NOMO-1 (cell line): ENCODE data around the gene IKBKG.
"Not testable (repeated sequence)": the region's sequence is repeated elsewhere in the genome, so short reads cannot be mapped to it uniquely, and the experiment has no call there.

Source experiments
- DNase-seq, 2 experiments: peaks; one replicate each; lab custom pipeline; 2025; ENCODE audit not compliant: unreplicated experiment in 2 of 2; lab: John Stamatoyannopoulos, UW

The IKBKG gene, protein sequence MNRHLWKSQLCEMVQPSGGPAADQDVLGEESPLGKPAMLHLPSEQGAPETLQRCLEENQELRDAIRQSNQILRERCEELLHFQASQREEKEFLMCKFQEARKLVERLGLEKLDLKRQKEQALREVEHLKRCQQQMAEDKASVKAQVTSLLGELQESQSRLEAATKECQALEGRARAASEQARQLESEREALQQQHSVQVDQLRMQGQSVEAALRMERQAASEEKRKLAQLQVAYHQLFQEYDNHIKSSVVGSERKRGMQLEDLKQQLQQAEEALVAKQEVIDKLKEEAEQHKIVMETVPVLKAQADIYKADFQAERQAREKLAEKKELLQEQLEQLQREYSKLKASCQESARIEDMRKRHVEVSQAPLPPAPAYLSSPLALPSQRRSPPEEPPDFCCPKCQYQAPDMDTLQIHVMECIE

DNA sequence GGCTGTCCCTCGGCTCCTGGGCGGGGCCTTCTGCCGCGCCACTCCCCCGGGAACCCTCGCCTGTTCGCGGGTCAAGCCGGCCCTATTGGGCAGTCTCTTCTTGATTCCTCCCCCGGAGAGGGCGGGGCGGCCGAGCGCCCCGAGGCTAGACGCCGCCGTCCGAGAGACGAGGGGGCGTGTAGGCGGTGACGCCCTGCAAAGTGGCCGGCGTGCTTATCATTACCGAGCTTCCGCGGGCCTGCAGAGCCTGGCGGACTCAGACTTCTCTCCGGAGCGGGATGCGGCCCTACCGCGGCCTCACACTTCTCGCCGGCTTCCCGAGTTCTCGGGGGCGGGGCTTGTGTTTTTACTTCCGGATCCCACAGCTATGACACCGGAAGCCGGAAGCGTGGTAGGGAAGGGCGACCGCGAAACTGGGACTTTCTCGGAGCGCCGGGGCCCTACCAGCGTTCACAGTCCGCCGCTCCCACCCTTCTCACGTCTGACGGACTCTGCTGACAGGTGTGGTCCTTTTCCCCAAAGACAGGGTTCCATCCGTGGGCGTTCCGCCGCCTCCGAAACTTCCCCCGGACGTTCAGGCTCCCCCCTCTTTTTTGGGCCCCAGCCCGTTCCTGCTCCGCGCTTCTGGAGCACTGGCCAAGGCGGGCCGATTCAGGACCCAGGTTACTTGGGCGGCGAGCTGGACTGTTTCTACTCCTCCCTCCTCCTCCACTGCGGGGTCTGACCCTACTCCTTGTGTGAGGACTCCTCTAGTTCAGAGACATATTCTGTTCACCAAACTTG, at the start of gene IKBKG:
Gene IKBKG, plus strand, starts transcription at position 376 of the 783 bp plus-strand sequence. CDS start 4,383 bp downstream, outside the sequence.
- peak; percentile 73 to 76 for DNase-seq

DNA sequence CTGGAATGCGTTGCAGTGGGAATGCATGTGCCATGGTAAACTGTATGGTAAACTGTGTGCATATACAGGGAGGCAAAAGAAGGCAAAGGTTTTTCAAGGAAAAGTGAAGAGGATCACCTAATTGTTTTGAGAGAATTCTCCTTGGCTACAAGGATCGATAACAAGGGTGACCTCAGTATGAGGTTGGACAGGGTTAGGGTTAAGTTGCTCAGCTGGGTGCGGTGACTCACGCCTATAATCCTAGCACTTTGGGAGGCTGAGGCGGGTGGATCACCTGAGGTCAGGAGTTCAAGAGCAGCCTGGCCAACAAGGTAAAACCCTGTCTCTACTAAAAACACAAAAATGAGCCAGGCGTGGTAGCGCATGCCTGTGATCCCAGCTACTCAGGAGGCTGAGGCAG, 46.0 kb upstream of the IKBKG start:
- DNase-seq = not testable (repeated sequence)

DNA sequence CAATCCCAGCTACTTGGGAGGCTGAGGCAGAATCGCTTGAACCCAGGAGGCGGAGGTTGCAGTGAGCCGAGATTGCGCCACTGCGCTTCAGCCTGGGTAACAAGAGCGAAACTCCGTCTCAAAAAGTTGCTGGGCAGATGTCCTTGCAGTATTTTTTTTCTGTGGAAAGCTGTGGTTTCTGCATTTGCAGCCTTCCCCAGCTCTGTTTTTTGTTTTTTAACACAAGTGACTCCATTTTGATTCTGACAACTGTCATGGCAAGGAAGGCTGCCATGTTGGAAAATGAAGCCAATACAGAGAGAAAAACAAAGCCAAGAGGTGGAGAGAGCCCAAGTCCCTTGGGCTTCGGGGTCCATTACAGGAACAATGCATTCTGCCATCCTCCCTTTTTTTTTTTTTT, 45.3 kb upstream of the IKBKG start:
- DNase-seq = no peak

DNA sequence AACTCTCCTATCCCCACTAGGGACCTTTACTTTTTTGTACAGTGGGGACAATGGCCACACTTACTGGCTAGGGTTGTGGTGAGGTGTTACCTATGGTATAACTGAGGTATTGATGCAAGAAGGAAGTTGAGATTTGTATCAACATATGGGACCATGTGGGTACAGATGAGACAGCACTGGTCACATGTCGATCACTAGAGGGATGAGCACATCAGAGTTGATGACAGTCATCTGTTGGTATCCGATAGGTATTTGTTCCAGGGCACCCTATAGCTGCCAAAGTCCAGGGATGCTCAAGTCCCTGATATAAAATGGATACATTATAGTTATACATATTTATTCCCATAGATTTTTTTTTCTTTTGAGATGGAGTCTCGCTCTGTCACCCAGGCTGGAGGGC, 44.4 kb upstream of the IKBKG start:
- no peak for DNase-seq

DNA sequence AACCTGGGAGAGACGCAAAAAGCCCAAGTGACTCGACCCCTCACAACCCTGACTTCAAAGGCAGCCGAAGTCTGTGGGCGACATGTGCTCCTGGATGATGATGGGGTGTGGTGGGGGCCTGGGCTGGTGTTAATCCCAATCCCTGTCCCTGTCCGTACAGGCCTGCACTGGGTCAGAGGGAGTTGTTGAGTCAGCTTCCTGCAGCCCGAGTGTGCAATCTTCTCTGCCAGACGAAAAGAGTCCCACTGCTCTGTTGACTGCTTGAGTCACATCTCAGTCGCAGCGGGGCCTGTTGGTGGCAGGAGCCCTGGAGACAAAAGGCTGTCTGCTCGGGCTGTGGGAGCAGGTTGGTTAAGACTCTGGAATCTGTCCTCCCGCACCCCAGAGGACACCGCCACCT, 41.7 kb upstream of the IKBKG start:
- DNase-seq = no peak

DNA sequence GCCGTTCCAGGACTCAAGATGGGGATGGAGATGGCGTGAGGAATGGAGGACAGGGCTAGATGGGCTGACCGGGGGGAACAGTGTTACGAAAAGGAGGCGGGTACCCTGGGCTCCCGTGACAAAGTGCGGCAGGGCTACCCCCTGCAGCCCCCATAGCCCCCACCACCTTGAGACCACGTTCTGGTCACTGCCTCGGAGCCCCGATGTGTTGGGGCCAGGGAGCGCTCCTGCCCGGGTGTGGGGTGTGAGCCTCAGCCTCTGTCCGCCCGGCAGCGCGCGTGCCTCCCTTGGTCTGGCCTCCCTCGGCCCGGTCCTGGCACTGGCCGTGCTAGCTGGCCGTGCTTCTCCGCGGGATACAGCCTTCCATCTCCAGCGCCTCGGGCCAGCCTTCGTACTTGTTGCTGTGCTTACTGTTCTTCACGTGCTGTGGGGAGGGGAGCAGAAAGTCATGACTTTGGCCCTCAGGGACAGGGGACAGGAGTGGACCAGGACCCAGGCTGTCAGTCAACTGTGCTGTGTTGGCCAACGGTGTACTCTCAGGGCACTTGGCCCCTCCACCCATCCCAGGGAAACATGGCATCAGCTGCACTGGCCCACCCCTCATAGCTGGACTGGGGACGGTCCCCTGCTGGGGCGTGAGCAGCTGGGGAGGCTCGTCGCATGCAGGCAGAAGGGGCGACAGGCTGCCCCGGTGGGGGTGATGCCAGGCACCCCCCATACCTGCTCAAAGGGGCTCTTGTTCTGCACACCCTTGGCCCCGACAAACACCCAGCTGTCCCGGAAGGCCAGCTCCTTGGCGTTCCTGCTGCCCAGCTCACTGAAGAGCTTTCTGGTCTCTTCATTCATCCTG, 40.7 kb upstream of the IKBKG start:
- no peak for DNase-seq

DNA sequence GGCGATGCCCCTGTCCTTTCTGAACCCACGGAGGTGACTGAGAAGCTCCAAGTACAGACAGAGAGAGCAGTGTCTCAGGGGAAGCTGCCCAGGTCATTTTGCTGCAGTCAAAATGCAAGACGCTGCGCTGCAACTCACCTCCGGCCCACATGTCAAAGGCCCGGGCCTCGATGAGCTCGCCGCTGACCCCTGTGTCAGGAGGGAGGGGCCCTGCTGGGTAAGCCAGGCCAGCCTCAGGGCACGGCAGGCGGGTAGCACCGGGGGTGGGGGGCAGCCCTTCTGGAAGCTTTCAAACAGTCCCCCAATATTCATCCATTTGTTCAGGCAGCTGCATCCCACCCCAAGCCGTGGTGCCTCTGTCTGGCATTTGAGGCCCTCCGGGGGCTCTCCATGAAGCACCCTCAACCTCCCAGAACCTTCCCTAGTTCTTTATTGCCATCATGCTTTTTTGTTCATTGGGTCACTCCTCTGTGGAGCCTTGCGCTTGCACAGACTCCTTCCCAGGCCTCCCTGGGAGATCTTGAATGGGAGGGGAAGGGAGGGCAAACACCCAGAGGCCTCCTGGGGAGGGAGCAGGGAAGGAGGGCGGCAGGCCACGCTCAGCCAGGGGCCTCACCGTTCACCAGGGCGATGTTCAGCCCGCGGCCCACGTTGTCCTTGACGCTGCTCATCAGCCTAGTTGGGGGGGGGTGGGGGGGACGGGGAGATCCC, 39.6 kb upstream of the IKBKG start:
- DNase-seq = no peak

DNA sequence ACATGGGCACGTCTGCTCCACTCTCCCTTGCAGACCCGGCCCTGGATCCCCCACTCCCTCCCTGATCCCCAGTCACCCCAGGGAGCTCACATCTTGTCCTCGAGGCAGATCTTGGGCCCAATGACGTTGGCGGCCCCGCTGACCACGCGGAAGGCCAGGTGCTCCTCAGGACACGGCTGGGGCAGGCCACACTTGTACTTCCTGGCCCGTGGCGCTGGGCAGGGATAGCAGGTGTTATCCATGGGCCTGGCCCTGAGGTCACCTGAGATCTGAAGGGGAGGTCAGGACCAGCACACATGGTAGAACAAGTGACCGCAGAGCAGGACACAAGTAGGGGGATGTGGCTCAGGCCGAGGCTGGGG, 39.1 kb upstream of the IKBKG start:
- no peak for DNase-seq

DNA sequence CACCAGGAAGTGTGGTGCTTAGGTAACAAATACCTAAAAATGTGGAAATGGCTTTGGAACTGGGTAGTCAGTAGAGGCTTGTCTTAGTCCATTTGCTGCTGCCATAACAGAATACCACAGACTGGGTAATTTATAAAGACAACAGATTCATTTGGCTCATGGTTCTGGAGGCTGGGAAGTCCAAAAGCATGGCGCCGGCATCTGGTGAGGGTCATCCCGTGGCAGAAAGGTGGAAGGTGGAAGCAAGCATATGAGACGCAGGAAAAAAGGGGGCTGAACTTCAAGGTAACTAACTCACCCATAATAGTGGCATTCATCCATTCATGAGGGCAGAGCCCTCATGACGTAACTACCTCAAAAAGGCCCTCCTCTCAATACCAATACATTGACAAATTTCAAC, 38.0 kb upstream of the IKBKG start:
- DNase-seq = no peak

DNA sequence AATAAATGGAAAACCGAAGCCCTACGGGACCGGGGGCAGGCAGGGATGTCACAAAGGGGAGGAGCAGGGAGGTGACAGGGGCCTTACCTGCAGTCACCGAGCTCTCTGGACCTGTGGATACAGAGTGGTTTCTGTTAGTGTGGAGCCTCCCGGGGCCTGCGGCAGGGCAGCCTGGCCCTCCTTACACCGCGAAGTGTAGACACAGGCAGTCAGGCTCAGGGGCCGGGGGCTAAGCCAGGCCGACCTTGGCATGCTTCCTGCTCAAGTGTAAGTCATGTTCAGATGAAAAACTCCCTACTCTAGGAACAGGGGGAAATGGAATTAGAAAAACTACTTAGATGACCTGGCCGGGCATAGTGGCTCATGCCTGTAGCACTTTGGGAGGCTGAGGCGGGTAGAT, 35.7 kb upstream of the IKBKG start:
- DNase-seq = no peak

DNA sequence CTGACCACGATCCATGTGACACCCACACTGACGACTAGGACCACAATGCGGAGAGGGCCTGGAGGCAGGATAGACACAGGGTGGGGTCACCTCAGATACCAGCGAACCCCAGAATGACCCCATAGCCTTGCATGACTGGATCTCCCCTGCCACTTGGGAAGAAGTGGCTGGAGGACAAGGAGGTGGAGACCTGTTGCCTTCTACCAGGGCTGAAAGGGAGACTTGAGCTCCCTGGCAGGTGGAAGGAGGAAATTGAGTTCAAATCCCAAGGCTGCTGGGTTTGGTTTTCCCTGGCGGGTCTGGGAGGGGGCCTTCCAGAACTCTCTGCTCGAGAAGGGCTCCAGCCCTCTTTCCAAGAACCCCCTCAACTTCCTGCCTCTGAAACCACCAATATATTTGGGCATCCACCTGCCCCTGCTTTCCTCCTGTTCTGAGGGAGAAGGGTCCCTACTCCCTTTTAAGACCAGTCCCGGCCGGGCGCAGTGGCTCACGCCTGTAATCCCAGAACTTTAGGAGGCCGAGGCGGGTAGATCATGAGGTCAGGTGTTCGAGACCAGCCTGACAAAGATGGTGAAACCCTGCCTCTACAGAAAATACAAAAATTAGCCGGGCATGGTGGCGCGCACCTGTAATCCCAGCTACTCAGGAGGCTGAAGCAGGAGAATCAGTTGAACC, 34.4 kb upstream of the IKBKG start:
- no peak for DNase-seq

DNA sequence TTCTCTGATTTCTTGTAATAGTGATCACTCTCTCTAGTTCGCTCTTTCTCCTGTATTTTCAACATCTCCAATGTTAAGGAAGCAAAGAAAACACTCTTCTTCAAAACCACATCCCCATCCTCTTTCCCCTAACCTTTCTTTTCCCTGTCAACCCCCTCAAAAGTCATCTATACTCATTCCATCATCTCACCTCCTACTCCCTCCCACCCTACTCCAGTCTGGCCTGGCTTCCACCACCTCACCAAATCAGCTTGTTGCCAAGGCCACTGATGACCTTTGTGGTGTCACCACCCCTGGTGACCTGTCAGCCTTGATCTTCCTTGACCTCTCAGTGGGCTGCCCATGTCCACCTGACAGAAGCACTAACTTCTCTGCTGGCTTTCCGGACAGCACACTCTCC, 33.7 kb upstream of the IKBKG start:
- DNase-seq = no peak

DNA sequence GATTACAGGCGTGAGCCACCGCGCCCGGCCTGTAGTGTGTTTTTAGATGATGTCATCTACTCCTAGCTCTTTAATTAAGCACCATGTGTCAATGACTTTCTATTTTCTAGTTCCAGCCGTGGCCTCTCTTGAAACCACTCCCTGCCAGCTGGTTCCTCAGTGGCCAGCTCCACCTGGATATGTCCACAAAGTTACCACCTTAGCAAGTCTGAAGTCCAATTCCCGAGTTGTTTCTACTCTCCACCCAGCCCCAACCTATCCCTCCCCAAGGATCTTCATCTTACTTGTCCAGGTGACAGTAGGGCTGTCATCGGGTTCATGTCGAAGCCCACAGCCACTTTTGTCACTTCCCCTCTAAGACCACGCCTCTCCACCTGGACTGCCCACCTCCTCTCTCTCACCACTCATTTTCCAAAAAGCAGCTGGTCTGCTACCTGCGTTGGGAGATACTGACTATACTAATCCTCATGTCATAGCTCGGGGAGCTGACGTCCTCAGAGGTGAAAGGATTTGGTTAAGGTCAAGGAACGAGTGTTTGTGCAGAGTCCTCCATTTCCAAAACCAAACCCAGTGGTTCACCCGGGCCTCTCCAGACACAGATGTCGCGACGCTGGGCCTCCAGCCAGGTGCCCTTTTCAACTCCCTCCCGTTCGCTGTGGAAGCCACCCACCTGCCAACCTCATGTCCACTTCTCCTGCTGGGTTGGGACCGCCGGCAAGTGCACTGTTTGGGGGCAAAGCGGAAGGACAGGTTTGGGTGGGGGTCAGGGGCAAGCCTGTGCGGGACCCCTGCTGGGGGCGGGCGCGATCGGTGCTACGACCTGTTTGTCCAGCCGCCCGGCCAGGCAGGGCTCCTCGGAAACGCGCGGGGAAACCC, 32.1 kb upstream of the IKBKG start:
- peak in 1 of 2 experiments; percentile 11 for DNase-seq

DNA sequence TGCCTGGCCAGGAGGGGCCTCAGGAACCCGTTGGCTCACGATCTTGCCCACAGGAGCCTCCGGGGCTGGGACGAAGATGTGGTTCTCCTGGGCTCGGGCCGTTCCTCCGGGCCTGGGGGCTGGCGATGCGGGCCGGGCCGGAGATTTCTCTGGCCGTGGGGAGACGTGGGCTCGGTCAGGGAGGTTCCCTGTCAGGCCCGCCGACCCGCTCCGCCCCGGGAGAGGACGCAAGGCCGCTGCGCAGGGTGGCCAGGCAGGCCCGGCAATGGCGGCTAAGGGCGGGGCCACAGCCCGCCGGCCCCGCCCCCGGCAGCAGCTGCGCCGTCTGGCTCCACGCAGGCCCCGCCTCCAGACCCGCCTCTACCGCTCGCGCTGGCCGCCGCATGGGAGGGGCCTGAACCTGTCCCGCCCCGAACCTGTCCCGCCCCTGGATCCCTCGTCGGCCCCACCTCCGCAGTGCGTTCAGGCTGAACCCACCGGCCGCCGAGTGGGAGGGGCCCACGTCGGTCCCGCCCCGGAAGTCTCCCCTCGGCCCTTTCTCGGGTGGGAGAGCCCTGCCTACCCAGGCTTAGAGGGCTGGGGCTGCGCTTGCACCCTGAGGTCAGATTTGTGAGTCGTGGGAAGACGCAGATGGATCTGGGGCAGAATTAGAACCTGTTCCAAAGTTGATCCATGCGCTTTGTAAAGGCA, 31.3 kb upstream of the IKBKG start, which contains the start of gene FAM3A:
Gene FAM3A, minus strand, starts transcription at position 267 of the 690 bp plus-strand sequence. CDS start 460 bp downstream, outside the sequence.
- DNase-seq = peak; percentile 71 to 84

DNA sequence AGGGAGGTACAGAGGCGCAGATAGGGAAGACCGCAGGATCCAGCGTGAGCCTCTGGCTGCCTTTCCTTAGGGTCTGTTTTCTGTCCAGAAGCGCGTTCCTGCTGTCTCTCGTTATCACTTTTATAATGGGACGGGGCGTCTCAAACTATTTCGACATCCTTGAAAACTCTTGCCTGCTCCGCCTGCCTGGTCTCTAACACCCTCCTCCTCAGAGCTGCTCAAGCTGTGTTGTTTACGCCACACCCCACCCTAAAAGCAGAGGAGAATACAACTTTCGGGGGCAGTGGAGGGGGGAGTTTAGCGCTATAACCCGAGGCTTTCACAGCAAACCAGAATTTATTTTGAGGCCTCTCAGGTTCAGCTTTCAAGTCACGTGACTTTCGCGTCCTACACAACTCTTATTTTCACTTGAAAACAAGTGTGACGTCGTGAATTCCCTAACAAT, 30.7 kb upstream of the IKBKG start:
- DNase-seq = peak in 1 of 2 experiments; percentile 56

DNA sequence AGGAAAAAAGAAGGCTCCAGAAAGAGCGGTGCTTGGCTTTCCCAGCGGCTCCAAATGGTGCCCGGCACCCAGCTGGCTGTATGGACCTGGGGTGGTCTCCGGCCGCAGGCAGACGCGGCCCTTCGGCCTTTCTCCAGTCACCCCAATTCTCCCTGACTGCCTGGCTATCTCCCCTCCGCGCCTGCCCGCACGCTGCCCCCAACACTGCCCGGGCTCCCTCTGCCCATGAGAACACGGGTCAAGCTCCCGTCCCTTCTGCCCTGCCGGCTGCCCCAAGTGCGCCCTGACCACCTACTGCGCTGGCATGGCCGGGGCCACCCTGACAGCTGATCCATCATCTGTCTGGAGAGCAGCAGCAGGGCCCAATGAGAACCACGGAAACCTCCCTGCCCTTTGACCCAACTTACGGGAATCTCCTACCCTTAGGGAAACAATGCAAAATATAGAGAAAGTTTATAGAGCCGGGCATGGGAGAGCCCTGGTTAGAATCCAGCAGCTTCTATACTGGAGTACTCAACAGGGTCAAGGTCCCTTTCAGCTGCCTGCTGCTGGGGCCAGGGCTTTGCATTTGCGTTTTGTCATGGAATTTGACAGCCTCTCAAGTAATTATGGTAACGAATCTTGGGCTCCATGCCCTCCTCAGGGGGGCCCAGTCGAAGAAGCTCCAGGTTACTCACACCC, 30.2 kb upstream of the IKBKG start:
- DNase-seq = no peak

DNA sequence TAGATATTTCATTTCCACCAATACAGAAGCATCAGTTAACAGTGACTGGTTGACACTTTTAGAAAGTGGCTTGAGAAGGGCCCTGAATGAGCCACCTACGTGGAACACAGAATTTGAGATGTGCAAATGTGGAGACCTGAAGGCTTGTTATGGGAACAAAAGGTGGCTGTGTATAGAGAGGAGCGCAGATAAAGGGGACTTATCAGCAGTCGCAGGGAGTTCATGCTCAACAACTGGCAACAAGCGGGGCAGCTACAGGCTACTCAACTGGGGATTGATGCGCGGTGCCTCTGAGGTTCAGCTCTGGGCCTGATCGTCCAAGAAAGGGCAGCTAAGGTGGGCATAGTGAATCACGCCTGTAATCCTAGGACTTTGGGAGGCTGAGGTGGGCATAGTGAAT, 28.0 kb upstream of the IKBKG start:
- DNase-seq = no peak
